ENCODE measurements around the gene PIGW. TPM values are rescaled to one million over a fixed set of nuclear protein-coding genes. Genes with fewer than 3 reads are reported as not detected.

Gene PIGW
- total RNA-seq, 1 experiment from 2014 or later = 6.7 TPM

- no peak overlapping the region for H3K4me2 ChIP-seq (ENCODE audit: low read depth, low read length, poor library complexity, severe bottlenecking)
- no peaks in the 10 kb centered on the region for H3K4me1 ChIP-seq (ENCODE audit: low read length)
- H3K79me2 ChIP-seq (ENCODE audit: low read length) = no peaks in the 10 kb centered on the region
- no peak overlapping the region for H2AFZ ChIP-seq (ENCODE audit: low read length)
- H3K27me3 ChIP-seq (ENCODE audit: low read length) = no peaks in the 10 kb centered on the region
- no peaks in the 10 kb centered on the region for H3K9me3 ChIP-seq (ENCODE audit: low read length)
- H3K4me3 ChIP-seq (ENCODE audit: low read length) = no peak overlapping the region
- H3K9ac ChIP-seq (ENCODE audit: low read length) = no peak overlapping the region
- no peak for DNase-seq
- H4K20me1 ChIP-seq (ENCODE audit: insufficient read depth, low read depth, low read length) = no peaks in the 10 kb centered on the region
- H3K9me2 ChIP-seq (replicated peaks; ENCODE audit: insufficient read depth, low read length) = no peaks in the 10 kb centered on the region
- H3K36me3 ChIP-seq (ENCODE audit: insufficient read depth, low read length) = peaks cover 5% of the 10 kb centered on the region; the same call in 1 of the 2 replicates
- H3K27ac ChIP-seq (ENCODE audit: low read length) = no peak overlapping the region
Measured at GRCh38 chr17:36512641-36513040, 22.1 kb upstream of the PIGW start.

- Histone ChIP-seq H4K20me1 (ENCODE audit: insufficient read depth, low read depth, low read length) (no peaks in the 10 kb centered on the region), H3K4me1 (ENCODE audit: low read length) (no peaks in the 10 kb centered on the region), H3K36me3 (ENCODE audit: insufficient read depth, low read length) (peaks cover 11% of the 10 kb centered on the region; the same call in 1 of the 2 replicates), H3K9me2 (replicated peaks; ENCODE audit: insufficient read depth, low read length) (no peaks in the 10 kb centered on the region), H3K9me3 (ENCODE audit: low read length) (no peaks in the 10 kb centered on the region), H2AFZ (ENCODE audit: low read length) (no peak overlapping the region), H3K4me3 (ENCODE audit: low read length) (no peak overlapping the region), H3K27ac (ENCODE audit: low read length) (no peak overlapping the region), H3K27me3 (ENCODE audit: low read length) (no peaks in the 10 kb centered on the region), H3K4me2 (ENCODE audit: low read depth, low read length, poor library complexity, severe bottlenecking) (no peak overlapping the region), H3K9ac (ENCODE audit: low read length) (no peak overlapping the region), H3K79me2 (ENCODE audit: low read length) (no peaks in the 10 kb centered on the region)
- DNase-seq = no peak
Measured at GRCh38 chr17:36514856-36515255, 19.9 kb upstream of the PIGW start.

- Histone ChIP-seq H3K27me3 (ENCODE audit: low read length) (no peaks in the 10 kb centered on the region), H3K36me3 (ENCODE audit: insufficient read depth, low read length) (peaks cover 16% of the 10 kb centered on the region; the same call in 1 of the 2 replicates), H2AFZ (ENCODE audit: low read length) (no peak overlapping the region), H3K4me1 (ENCODE audit: low read length) (no peaks in the 10 kb centered on the region), H3K27ac (ENCODE audit: low read length) (no peak overlapping the region), H3K4me2 (ENCODE audit: low read depth, low read length, poor library complexity, severe bottlenecking) (no peak overlapping the region), H3K9me2 (replicated peaks; ENCODE audit: insufficient read depth, low read length) (no peaks in the 10 kb centered on the region), H3K9ac (ENCODE audit: low read length) (no peak overlapping the region), H3K9me3 (ENCODE audit: low read length) (no peaks in the 10 kb centered on the region), H4K20me1 (ENCODE audit: insufficient read depth, low read depth, low read length) (no peaks in the 10 kb centered on the region), H3K4me3 (ENCODE audit: low read length) (no peak overlapping the region), H3K79me2 (ENCODE audit: low read length) (no peaks in the 10 kb centered on the region)
- no peak for DNase-seq
Measured at GRCh38 chr17:36515837-36516236, 18.9 kb upstream of the PIGW start.

- Histone ChIP-seq H3K27ac (ENCODE audit: low read length) (no peak overlapping the region), H3K4me3 (ENCODE audit: low read length) (no peak overlapping the region), H3K9me3 (ENCODE audit: low read length) (no peaks in the 10 kb centered on the region), H3K27me3 (ENCODE audit: low read length) (no peaks in the 10 kb centered on the region), H3K79me2 (ENCODE audit: low read length) (peaks cover 4% of the 10 kb centered on the region; the same call in 1 of the 2 replicates), H4K20me1 (ENCODE audit: insufficient read depth, low read depth, low read length) (no peaks in the 10 kb centered on the region), H3K9me2 (replicated peaks; ENCODE audit: insufficient read depth, low read length) (no peaks in the 10 kb centered on the region), H3K36me3 (ENCODE audit: insufficient read depth, low read length) (peaks cover 54% of the 10 kb centered on the region), H3K4me2 (ENCODE audit: low read depth, low read length, poor library complexity, severe bottlenecking) (no peak overlapping the region), H3K9ac (ENCODE audit: low read length) (no peak overlapping the region), H2AFZ (ENCODE audit: low read length) (no peak overlapping the region), H3K4me1 (ENCODE audit: low read length) (no peaks in the 10 kb centered on the region)
- no peak for DNase-seq
Measured at GRCh38 chr17:36523113-36523512, 11.7 kb upstream of the PIGW start.

GRCh38 chr17:36524428-36524876 lies 10.3 kb upstream of the PIGW start:
- H3K4me3 ChIP-seq (ENCODE audit: low read length) = no peak overlapping the region
- no peaks in the 10 kb centered on the region for H3K27me3 ChIP-seq (ENCODE audit: low read length)
- no peaks in the 10 kb centered on the region for H4K20me1 ChIP-seq (ENCODE audit: insufficient read depth, low read depth, low read length)
- H3K9ac ChIP-seq (ENCODE audit: low read length) = no peak overlapping the region
- no peaks in the 10 kb centered on the region for H3K9me3 ChIP-seq (ENCODE audit: low read length)
- H3K79me2 ChIP-seq (ENCODE audit: low read length) = peaks cover 4% of the 10 kb centered on the region; the same call in 1 of the 2 replicates
- H2AFZ ChIP-seq (ENCODE audit: low read length) = no peak overlapping the region
- H3K9me2 ChIP-seq (replicated peaks; ENCODE audit: insufficient read depth, low read length) = no peaks in the 10 kb centered on the region
- DNase-seq = no peak
- H3K27ac ChIP-seq (ENCODE audit: low read length) = no peak overlapping the region
- H3K36me3 ChIP-seq (ENCODE audit: insufficient read depth, low read length) = peaks cover 48% of the 10 kb centered on the region
- no peaks in the 10 kb centered on the region for H3K4me1 ChIP-seq (ENCODE audit: low read length)
- no peak overlapping the region for H3K4me2 ChIP-seq (ENCODE audit: low read depth, low read length, poor library complexity, severe bottlenecking)

GRCh38 chr17:36525113-36525512 lies 9.7 kb upstream of the PIGW start:
- Histone ChIP-seq H4K20me1 (ENCODE audit: insufficient read depth, low read depth, low read length) (no peaks in the 10 kb centered on the region), H3K9me3 (ENCODE audit: low read length) (no peaks in the 10 kb centered on the region), H3K4me1 (ENCODE audit: low read length) (no peaks in the 10 kb centered on the region), H2AFZ (ENCODE audit: low read length) (no peak overlapping the region), H3K9me2 (replicated peaks; ENCODE audit: insufficient read depth, low read length) (no peaks in the 10 kb centered on the region), H3K9ac (ENCODE audit: low read length) (no peak overlapping the region), H3K4me3 (ENCODE audit: low read length) (no peak overlapping the region), H3K79me2 (ENCODE audit: low read length) (peaks cover 4% of the 10 kb centered on the region; the same call in 1 of the 2 replicates), H3K4me2 (ENCODE audit: low read depth, low read length, poor library complexity, severe bottlenecking) (no peak overlapping the region), H3K36me3 (ENCODE audit: insufficient read depth, low read length) (peaks cover 48% of the 10 kb centered on the region), H3K27me3 (ENCODE audit: low read length) (no peaks in the 10 kb centered on the region), H3K27ac (ENCODE audit: low read length) (no peak overlapping the region)
- DNase-seq = no peak

- no peaks in the 10 kb centered on the region for H3K9me2 ChIP-seq (replicated peaks; ENCODE audit: insufficient read depth, low read length)
- DNase-seq = no peak
- peaks cover 42% of the 10 kb centered on the region for H3K36me3 ChIP-seq (ENCODE audit: insufficient read depth, low read length)
- no peaks in the 10 kb centered on the region for H3K9me3 ChIP-seq (ENCODE audit: low read length)
- H3K4me1 ChIP-seq (ENCODE audit: low read length) = no peaks in the 10 kb centered on the region
- H3K79me2 ChIP-seq (ENCODE audit: low read length) = peaks cover 4% of the 10 kb centered on the region; the same call in 1 of the 2 replicates
- no peak overlapping the region for H3K4me2 ChIP-seq (ENCODE audit: low read depth, low read length, poor library complexity, severe bottlenecking)
- no peak overlapping the region for H3K27ac ChIP-seq (ENCODE audit: low read length)
- H3K9ac ChIP-seq (ENCODE audit: low read length) = no peak overlapping the region
- no peaks in the 10 kb centered on the region for H3K27me3 ChIP-seq (ENCODE audit: low read length)
- no peak overlapping the region for H3K4me3 ChIP-seq (ENCODE audit: low read length)
- no peaks in the 10 kb centered on the region for H4K20me1 ChIP-seq (ENCODE audit: insufficient read depth, low read depth, low read length)
- H2AFZ ChIP-seq (ENCODE audit: low read length) = no peak overlapping the region
Measured at GRCh38 chr17:36525888-36526287, 8.9 kb upstream of the PIGW start.

GRCh38 chr17:36527621-36528250 lies 7.1 kb upstream of the PIGW start:
- peaks cover 15% of the 10 kb centered on the region for H3K79me2 ChIP-seq (ENCODE audit: low read length)
- H3K9me2 ChIP-seq (replicated peaks; ENCODE audit: insufficient read depth, low read length) = no peaks in the 10 kb centered on the region
- no peak overlapping the region for H3K9ac ChIP-seq (ENCODE audit: low read length)
- H3K27me3 ChIP-seq (ENCODE audit: low read length) = no peaks in the 10 kb centered on the region
- no peaks in the 10 kb centered on the region for H3K9me3 ChIP-seq (ENCODE audit: low read length)
- H3K27ac ChIP-seq (ENCODE audit: low read length) = no peak overlapping the region
- peaks cover 51% of the 10 kb centered on the region for H3K36me3 ChIP-seq (ENCODE audit: insufficient read depth, low read length)
- H3K4me1 ChIP-seq (ENCODE audit: low read length) = no peaks in the 10 kb centered on the region; the same call in 1 of the 2 replicates
- no peak overlapping the region for H3K4me2 ChIP-seq (ENCODE audit: low read depth, low read length, poor library complexity, severe bottlenecking)
- H3K4me3 ChIP-seq (ENCODE audit: low read length) = no peak overlapping the region
- DNase-seq = no peak
- H4K20me1 ChIP-seq (ENCODE audit: insufficient read depth, low read depth, low read length) = no peaks in the 10 kb centered on the region
- no peak overlapping the region for H2AFZ ChIP-seq (ENCODE audit: low read length)

All from Karpas-422 (cell line).